ENCODE measurements around the gene ASNSD1.

- TF ChIP-seq CTCF (IDR thresholded peaks at IDR 0.05; ENCODE audit: insufficient read depth, low read length) (no peak), POLR2AphosphoS5 (IDR thresholded peaks at IDR 0.05; ENCODE audit: low read depth) (no peak), REST (IDR thresholded peaks at IDR 0.05; ENCODE audit: insufficient replicate concordance, low read depth) (no peak), GABPA (IDR thresholded peaks at IDR 0.05; ENCODE audit: low read depth) (no peak), SPI1 (IDR thresholded peaks at IDR 0.05; ENCODE audit: borderline replicate concordance, low read depth) (no peak)
These were observed 1.5 kb downstream of the ASNSD1 start for GRCh38 chr2:189662669-189663226.
